C4-2B (cell line): Measurements from ENCODE around the gene VAPA.

ENCODE experiments used
- H3K27ac ChIP-seq: fragments of 450-650 bp; 2 replicates; pipeline ENCODE4 v1.5.1; 2017
- ZFX ChIP-seq: fragments of 450-650 bp; IDR thresholded peaks from 2 replicates; pipeline ENCODE4 v1.6.1; 2017
- TF ChIP-seq, protein P1 (sequence below): fragments of 450-650 bp; conservative IDR thresholded peaks from 2 replicates; pipeline ENCODE4 v1.5.1; 2017; ENCODE audit warnings: mild to moderate bottlenecking

VAPA gene

DNA sequence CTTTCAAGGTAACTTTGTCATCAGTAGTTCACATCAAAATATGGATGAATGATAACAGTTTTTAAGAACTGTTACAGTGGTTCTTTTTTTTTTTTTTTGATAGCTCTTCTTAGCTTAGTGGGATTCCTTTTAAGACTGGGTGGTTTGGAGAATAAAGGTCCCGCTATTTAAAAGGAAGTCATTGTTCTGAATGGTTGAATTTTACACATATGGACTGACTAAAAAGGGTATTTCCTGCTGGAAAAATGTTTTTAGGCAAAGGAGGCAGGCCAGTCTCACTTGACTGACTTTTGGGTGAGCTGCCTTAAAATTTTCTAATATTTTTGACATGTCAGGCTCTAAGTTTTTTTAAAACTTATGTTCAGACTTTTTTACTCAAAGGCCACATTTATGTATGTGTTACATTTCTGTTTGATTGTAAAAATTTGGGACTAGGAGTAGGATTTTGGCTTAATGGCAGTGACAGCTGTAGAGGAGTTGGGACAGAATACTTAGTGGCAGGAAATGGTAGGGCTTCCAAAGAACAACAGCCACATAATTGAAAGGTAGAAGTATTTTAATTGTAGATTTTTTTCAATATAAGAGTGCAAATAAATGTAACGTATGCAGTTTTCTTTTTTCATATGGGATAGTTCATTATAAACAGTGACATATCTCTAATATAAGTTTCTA is 13.7 kb downstream of the VAPA start:
- TF ChIP-seq, protein P1, sequence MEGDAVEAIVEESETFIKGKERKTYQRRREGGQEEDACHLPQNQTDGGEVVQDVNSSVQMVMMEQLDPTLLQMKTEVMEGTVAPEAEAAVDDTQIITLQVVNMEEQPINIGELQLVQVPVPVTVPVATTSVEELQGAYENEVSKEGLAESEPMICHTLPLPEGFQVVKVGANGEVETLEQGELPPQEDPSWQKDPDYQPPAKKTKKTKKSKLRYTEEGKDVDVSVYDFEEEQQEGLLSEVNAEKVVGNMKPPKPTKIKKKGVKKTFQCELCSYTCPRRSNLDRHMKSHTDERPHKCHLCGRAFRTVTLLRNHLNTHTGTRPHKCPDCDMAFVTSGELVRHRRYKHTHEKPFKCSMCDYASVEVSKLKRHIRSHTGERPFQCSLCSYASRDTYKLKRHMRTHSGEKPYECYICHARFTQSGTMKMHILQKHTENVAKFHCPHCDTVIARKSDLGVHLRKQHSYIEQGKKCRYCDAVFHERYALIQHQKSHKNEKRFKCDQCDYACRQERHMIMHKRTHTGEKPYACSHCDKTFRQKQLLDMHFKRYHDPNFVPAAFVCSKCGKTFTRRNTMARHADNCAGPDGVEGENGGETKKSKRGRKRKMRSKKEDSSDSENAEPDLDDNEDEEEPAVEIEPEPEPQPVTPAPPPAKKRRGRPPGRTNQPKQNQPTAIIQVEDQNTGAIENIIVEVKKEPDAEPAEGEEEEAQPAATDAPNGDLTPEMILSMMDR, result no peak
- no peak for TF ChIP-seq ZFX
- H3K27ac ChIP-seq, result no peak overlapping the region

DNA sequence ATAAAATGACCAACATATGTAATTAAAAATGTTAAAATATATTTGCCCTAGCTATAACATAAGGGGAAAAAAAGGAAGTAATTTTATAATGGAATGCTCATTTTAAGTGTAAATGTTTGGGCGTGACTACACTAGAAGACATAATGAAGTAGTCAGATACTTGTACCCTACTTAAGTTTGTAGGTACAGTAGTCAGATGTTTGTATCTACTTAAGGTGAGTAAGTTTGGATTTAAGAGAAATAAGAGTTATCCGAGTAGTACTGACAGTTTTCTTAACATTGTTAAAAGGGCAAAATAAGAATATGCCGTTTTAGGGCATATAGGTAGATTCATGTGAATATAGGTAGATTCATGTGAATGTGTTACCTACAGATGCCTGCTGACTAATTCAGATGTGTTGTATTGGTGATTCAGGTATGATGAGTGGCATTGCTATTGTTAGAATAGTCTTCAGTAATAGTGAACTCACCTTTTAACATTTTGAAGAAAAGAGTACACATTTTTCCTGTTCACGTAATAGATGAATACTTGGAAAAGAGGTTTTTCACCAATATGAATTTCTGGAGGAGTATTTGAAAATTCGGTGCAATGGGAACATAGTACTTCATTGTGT is 14.9 kb downstream of the VAPA start:
- TF ChIP-seq, protein P1, result no peak
- no peak for TF ChIP-seq ZFX
- no peak overlapping the region for H3K27ac ChIP-seq

DNA sequence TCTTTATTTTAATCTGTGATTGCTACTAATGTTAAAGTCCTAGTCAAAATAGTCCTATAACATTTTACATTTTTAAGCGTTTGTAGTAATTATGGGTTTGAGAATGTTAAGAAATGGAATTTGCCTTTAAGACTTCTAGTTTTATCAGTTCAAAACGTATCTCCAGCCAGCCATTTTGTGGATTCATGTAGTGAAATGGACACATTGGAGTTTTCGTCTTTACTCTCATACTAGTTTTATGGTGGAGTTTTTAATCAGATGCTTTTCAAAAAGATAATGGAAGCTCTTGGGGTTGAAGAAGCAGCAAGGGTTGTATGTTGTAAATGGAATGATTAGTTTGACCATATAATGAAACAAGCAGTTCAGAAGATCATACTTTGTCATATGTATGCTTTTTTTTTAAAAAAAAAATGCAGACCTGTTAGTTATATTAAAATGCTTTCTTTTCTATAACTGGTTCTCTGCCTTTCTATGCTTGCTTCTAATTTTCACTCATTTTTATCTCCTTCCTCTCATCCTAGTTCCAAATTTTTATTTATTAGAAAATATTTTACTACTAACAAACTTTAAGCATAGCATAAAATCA is 16.6 kb downstream of the VAPA start:
- H3K27ac ChIP-seq, result no peak overlapping the region
- no peak for TF ChIP-seq ZFX
- TF ChIP-seq, protein P1, result no peak

DNA sequence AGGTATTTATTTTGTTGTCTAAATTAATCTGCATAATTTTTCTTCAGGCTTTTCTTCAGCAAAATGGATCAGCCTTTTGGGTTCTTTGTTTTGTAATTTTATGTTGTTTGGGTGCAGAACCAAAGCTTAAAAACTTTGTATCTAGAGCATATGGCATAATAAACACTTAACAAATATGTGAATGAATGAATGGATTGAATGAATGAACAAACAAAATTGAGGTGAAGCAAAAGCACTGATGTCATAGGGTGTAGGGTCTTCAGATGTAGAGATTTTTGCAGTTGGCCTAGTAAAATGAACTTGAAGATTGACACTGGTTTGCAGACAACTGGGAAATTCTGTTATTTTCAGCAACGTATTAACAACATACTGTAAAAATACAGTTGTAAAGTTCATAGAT is 17.3 kb downstream of the VAPA start:
- TF ChIP-seq, protein P1, result no peak
- no peak for TF ChIP-seq ZFX
- H3K27ac ChIP-seq, result no peak overlapping the region

DNA sequence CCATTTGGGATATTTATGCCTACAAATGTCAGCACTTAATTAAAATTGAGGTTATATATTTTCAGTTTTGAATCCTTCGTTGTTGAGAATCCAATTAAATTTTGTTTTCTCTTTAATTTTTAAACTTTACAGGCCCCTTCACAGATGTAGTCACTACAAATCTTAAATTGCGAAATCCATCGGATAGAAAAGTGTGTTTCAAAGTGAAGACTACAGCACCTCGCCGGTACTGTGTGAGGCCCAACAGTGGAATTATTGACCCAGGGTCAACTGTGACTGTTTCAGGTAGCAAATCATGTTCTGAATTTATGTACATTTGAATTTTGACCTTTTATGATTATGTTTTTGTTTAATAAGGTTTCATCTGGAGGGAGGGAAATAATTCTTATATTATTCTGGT is 17.9 kb downstream of the VAPA start:
- no peak overlapping the region for H3K27ac ChIP-seq
- no peak for TF ChIP-seq ZFX
- TF ChIP-seq, protein P1, result no peak

DNA sequence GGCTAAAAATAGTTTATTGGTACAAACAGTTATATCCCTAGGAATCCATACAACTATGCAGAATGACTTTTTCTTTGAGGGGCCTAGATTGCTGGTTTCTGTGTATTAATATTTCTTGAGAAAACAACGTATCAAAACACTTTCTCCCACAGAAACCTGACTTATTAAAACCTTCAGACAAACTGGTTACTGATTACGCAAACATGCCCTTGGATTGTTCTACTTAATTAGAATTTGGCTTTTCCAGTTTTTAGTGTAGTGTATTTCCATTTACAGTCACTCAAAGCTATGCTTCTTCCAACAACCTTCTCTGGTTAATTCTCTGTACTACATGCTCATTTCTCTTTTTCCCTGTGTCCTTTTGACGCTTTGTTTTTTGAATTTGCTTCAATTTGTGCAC is 20.0 kb downstream of the VAPA start:
- H3K27ac ChIP-seq, result no peak overlapping the region

DNA sequence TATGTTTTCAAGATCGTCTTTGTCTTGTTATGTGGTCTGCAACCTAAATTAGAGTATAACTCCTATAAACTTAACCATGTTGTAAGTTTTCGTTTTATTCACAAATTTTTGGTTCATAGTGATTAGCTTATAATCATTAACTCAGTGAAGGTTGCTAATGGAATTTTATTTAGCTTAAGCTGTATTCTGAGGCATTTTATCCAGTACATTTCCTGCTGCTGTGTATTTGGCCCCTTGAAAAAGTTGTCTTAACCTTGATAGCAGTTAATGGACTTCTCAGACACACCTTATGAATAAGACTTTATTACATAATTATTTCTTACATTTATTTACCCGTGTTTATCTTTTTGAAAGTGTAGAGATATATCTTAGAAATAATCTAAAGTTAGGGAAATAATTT is 20.5 kb downstream of the VAPA start:
- TF ChIP-seq, protein P1, result no peak
- TF ChIP-seq ZFX, result no peak
- no peak overlapping the region for H3K27ac ChIP-seq

More for the DNA sequence above, 20.0 kb downstream of the VAPA start:
- TF ChIP-seq, protein P1, result no peak
- TF ChIP-seq ZFX, result no peak
